Measurements from ENCODE around the gene CCDC180.

DNA sequence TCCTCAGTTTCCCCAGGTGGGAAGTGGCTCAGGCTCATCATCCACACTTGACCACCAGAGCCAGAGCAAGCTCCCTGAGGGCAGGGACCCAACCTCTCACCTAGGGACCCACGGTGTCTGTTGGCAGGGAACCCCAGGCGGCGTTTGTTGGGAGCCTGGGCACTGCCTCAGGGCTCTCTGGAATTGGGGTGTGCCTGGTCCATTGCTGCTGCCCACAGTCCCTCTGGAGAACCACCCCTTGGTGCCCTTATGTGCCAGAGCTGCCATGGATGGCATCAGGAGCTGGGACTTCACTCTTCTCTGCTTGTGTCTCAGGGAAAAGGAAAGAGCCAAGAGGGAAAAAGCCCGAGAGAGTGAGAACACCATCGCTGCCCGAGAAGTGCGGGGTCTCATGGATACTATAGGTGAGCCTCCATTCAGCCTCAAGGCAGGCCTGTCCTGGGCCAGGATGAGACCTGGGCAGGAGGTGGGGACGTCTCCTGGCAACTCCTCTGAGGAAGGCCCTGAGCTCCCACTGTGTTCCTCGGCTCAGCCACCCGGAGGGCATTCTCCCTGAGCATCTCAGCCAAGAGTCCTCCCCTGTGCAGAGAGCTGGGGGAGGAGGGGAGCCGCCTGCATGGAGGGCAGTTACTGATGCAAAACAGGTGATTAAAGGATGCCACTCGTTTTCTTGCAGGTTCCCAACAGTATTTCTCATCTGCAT is 4.5 kb downstream of the CCDC180 start:
- TF ChIP-seq EZH2phosphoT487 (IDR thresholded peaks at IDR 0.05; ENCODE audit: borderline replicate concordance) (no peak), ZFX (IDR thresholded peaks at IDR 0.05) (no peak), POLR2A (IDR thresholded peaks at IDR 0.05; ENCODE audit: borderline replicate concordance, extremely low read depth, insufficient read depth, insufficient read length) (no peak), RAD21 (IDR thresholded peaks at IDR 0.05; ENCODE audit: low read depth) (no peak)
- TF ChIP-seq, protein P1, sequence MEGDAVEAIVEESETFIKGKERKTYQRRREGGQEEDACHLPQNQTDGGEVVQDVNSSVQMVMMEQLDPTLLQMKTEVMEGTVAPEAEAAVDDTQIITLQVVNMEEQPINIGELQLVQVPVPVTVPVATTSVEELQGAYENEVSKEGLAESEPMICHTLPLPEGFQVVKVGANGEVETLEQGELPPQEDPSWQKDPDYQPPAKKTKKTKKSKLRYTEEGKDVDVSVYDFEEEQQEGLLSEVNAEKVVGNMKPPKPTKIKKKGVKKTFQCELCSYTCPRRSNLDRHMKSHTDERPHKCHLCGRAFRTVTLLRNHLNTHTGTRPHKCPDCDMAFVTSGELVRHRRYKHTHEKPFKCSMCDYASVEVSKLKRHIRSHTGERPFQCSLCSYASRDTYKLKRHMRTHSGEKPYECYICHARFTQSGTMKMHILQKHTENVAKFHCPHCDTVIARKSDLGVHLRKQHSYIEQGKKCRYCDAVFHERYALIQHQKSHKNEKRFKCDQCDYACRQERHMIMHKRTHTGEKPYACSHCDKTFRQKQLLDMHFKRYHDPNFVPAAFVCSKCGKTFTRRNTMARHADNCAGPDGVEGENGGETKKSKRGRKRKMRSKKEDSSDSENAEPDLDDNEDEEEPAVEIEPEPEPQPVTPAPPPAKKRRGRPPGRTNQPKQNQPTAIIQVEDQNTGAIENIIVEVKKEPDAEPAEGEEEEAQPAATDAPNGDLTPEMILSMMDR (IDR thresholded peaks at IDR 0.05 in 2 of 3, conservative IDR thresholded peaks at IDR 0.05 in 1 of 3; ENCODE audit: borderline replicate concordance in 1 of 3, insufficient read depth in 1 of 3, low read depth in 2 of 3, low read length in 2 of 3) = no peak

All from HCT116 (cell line).